Smooth muscle cell (in vitro differentiated cells): Measurements from ENCODE around the gene TTC7B. TPM values are rescaled to one million over a fixed set of nuclear protein-coding genes. Genes with fewer than 3 reads are reported as not detected.
A peak's percentile ranks its signal among the peaks of the same experiment; 100 is the strongest.

Source experiments
- DNase-seq: peaks from one replicate; lab custom pipeline; 2025; ENCODE audit not compliant: unreplicated experiment; lab: John Stamatoyannopoulos, UW
- H2AFZ ChIP-seq: fragments of 200-600 bp; sonication (generic); 2 replicates; pipeline ENCODE4 v1.6.0; 2016; ENCODE audit warnings: antibody characterized with exemption, low read depth, mild to moderate bottlenecking
- H3F3A ChIP-seq: fragments of 200-600 bp; sonication (generic); 2 replicates; pipeline ENCODE4 v1.6.0; 2017; ENCODE audit warnings: antibody characterized with exemption, low read depth
- H3K27ac ChIP-seq: fragments of 200-600 bp; sonication (generic); 2 replicates; pipeline ENCODE4 v1.5.1; 2016; ENCODE audit warnings: low read depth, mild to moderate bottlenecking
- H3K27me3 ChIP-seq: fragments of 200-600 bp; sonication (generic); 2 replicates; pipeline ENCODE4 v1.6.1; 2016; ENCODE audit warnings: low read depth, mild to moderate bottlenecking
- H3K36me3 ChIP-seq: fragments of 200-600 bp; sonication (generic); 2 replicates; pipeline ENCODE4 v1.5.1; 2016; ENCODE audit warnings: low read depth
- H3K4me1 ChIP-seq: fragments of 200-600 bp; sonication (generic); 2 replicates; pipeline ENCODE4 v1.5.1; 2016; ENCODE audit warnings: low read depth
- H3K4me2 ChIP-seq: fragments of 200-600 bp; sonication (generic); 2 replicates; pipeline ENCODE4 v1.6.0; 2016; ENCODE audit warnings: mild to moderate bottlenecking
- H3K4me3 ChIP-seq: fragments of 200-600 bp; sonication (generic); 2 replicates; pipeline ENCODE4 v1.5.1; 2016; ENCODE audit warnings: mild to moderate bottlenecking
- H3K79me2 ChIP-seq: fragments of 200-600 bp; sonication (generic); 2 replicates; pipeline ENCODE4 v1.6.0; 2016; ENCODE audit warnings: low read depth, mild to moderate bottlenecking
- H3K9ac ChIP-seq: fragments of 200-600 bp; sonication (generic); 2 replicates; pipeline ENCODE4 v1.6.0; 2016; ENCODE audit warnings: low read depth
- H3K9me3 ChIP-seq: fragments of 200-600 bp; sonication (generic); replicated peaks from 2 replicates; pipeline ENCODE4 v1.5.1; 2016; ENCODE audit warnings: low read depth
- H4K20me1 ChIP-seq: fragments of 200-600 bp; sonication (generic); 2 replicates; pipeline ENCODE4 v1.6.0; 2016; ENCODE audit warnings: low read depth
- CTCF ChIP-seq: fragments of 200-600 bp; sonication (generic); IDR thresholded peaks from 2 replicates; pipeline ENCODE4 v1.5.1; 2017; ENCODE audit warnings: borderline replicate concordance, mild to moderate bottlenecking, antibody characterized with exemption; ENCODE audit not compliant: insufficient read depth, poor library complexity, severe bottlenecking
- WGBS: methylation state at CpG from one replicate; pipeline ENCODE4 v1.1.7; 2016; ENCODE audit warnings: low lambda C conversion rate; 5-methylcytosine and 5-hydroxymethylcytosine counted together
- polyA plus RNA-seq: library from polyadenylated mRNA; unstranded; fragments of >200 nt; fragmentation: Nextera tagmentation; extraction: Ambion mirVana; gene quantifications from 2 replicates; pipeline ENCODE4 v1.2.1, GENCODE V29; 2016
- total RNA-seq: library from RNA; depleted of rRNA; stranded (reverse); fragments of >200 nt; gene quantifications from 2 replicates; pipeline ENCODE4 v1.2.3, GENCODE V29; 2014

The TTC7B gene
- total and polyA plus RNA-seq, 2 experiments from 2014 or later: 22.1 to 54.1 TPM

- 38% methylated on average over 8 of the region's 8 CpGs for WGBS
- DNase-seq: no peak
- H3K4me2 ChIP-seq: peak overlapping the region; percentile 35
- H3K27ac ChIP-seq: peak overlapping the region; percentile 44
- no peaks in the 10 kb centered on the region for H4K20me1 ChIP-seq
- no peak overlapping the region for H3K9ac ChIP-seq
- no peak for TF ChIP-seq CTCF
- H3K4me3 ChIP-seq: no peak overlapping the region
- H3K4me1 ChIP-seq: peaks cover 11% of the 10 kb centered on the region
- no peak overlapping the region for H2AFZ ChIP-seq
- H3K9me3 ChIP-seq: no peaks in the 10 kb centered on the region
- no peaks in the 10 kb centered on the region for H3F3A ChIP-seq
- no peaks in the 10 kb centered on the region for H3K27me3 ChIP-seq
- no peaks in the 10 kb centered on the region for H3K36me3 ChIP-seq
- H3K79me2 ChIP-seq: no peaks in the 10 kb centered on the region
Observed at GRCh38 chr14:90624227-90624626, 192.0 kb downstream of the TTC7B start.

- no peaks in the 10 kb centered on the region for H3K27me3 ChIP-seq
- 99% methylated on average over 32 of the region's 32 CpGs for WGBS
- no peaks in the 10 kb centered on the region for H3K36me3 ChIP-seq
- no peak overlapping the region for H2AFZ ChIP-seq
- H3F3A ChIP-seq: peaks cover 6% of the 10 kb centered on the region
- H3K4me2 ChIP-seq: no peak overlapping the region
- H3K27ac ChIP-seq: no peak overlapping the region
- no peaks in the 10 kb centered on the region for H3K79me2 ChIP-seq
- DNase-seq: no peak
- no peaks in the 10 kb centered on the region for H3K9me3 ChIP-seq
- H3K4me1 ChIP-seq: peaks cover 21% of the 10 kb centered on the region
- H3K9ac ChIP-seq: no peak overlapping the region
- no peak overlapping the region for H3K4me3 ChIP-seq
- no peaks in the 10 kb centered on the region for H4K20me1 ChIP-seq
- TF ChIP-seq CTCF: no peak
Observed at GRCh38 chr14:90621201-90621600, 195.0 kb downstream of the TTC7B start.

- Histone ChIP-seq H4K20me1 (no peaks in the 10 kb centered on the region), H3K27me3 (no peaks in the 10 kb centered on the region), H3K9me3 (no peaks in the 10 kb centered on the region), H3K4me3 (no peak overlapping the region), H3K4me2 (no peak overlapping the region), H3K4me1 (peaks cover 27% of the 10 kb centered on the region), H2AFZ (no peak overlapping the region), H3K9ac (no peak overlapping the region), H3K79me2 (no peaks in the 10 kb centered on the region), H3K36me3 (no peaks in the 10 kb centered on the region), H3K27ac (no peak overlapping the region), H3F3A (peaks cover 6% of the 10 kb centered on the region)
- no peak for DNase-seq
- no peak for TF ChIP-seq CTCF
- WGBS: 95% methylated on average over 7 of the region's 7 CpGs
Observed at GRCh38 chr14:90620568-90621077, 195.6 kb downstream of the TTC7B start.

- Histone ChIP-seq H3K27ac (no peak overlapping the region), H2AFZ (no peak overlapping the region), H3K9ac (no peak overlapping the region), H3K27me3 (no peaks in the 10 kb centered on the region), H3K36me3 (no peaks in the 10 kb centered on the region), H3K4me3 (no peak overlapping the region), H4K20me1 (no peaks in the 10 kb centered on the region), H3K4me1 (peaks cover 32% of the 10 kb centered on the region), H3K4me2 (no peak overlapping the region), H3F3A (peaks cover 6% of the 10 kb centered on the region), H3K79me2 (no peaks in the 10 kb centered on the region), H3K9me3 (no peaks in the 10 kb centered on the region)
- TF ChIP-seq CTCF: no peak
- no peak for DNase-seq
- WGBS: 97% methylated on average over 8 of the region's 8 CpGs
Observed at GRCh38 chr14:90619911-90620310, 196.3 kb downstream of the TTC7B start.
